HG03139 (cell line): Measurements from ENCODE around the gene SNX19.
"Not testable (repeated sequence)": the region's sequence is repeated elsewhere in the genome, so short reads cannot be mapped to it uniquely, and the experiment has no call there.

Source experiments
- ATAC-seq: cut with Tn5 transposase; IDR thresholded peaks from one replicate; pipeline ENCODE4 v1.9.1; 2021; ENCODE audit not compliant: unreplicated experiment

SNX19 gene

DNA sequence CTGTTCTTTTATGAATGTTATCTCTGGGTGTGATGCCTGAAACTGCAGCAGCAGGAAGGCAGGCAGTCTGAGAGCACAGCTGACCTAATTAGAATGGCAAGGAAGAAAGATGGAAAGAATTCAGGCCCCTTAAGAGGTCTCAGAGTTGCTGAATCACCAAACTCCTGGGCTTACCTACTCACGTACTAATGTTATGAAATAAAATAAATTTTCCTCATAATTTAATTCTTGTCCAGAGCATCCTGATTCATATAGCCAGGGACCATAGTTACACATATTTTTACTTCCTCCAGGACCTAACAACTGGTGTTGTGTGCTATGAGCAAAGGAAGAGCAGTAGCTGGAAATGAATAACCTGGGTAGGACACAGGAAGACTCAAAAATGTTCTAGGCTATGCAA lies 41.9 kb downstream of the SNX19 start:
- no peak for ATAC-seq

- no peak for ATAC-seq
Observed at GRCh38 chr11:130873761-130874160, 42.5 kb downstream of the SNX19 start.

GRCh38 chr11:130872981-130873380 lies 43.3 kb downstream of the SNX19 start:
- no peak for ATAC-seq

DNA sequence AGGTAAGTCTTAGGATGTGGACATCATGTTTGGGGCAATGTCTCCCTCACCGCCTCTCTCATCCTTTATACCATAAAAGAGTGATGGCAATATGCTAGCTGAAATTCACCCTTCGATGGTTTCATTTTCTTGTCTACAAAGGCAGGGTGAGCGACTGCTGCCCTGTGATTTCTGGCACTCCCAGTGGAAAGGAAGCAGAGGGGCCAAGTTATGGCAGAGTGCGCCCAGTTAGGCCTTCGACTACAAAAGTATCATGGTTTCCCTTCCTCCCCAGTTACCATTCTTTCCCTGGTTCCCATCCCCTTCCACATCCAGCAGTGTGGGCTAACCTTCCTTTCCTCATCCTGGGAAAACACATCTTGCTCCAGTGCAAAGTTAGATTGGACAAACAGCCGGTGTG lies 43.8 kb downstream of the SNX19 start:
- ATAC-seq = no peak

DNA sequence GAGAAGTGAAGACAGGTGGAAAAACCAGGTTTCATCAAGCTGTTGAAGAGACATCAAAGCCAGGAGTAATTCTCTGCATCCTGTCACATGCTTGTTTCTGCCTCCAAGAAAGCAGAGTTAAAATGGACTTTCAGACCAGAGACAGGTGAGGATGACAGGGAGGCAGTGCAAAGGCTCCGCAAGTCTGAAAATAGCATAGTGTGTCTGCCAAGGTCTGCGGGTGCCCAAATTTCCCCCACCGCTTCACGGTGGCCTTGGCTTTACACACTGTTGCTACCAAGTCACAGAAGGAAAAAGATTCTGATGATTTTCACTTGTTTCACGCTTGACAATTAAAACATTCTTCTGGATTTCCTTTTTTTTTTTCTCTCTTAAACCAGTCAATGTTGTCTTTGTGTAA lies 44.2 kb downstream of the SNX19 start:
- ATAC-seq = no peak

- no peak for ATAC-seq
Observed at GRCh38 chr11:130871616-130872015, 44.7 kb downstream of the SNX19 start.

GRCh38 chr11:130868721-130869390 lies 47.4 kb downstream of the SNX19 start:
- ATAC-seq = no peak

GRCh38 chr11:130868086-130868710 lies 48.1 kb downstream of the SNX19 start:
- ATAC-seq = no peak

- no peak for ATAC-seq
Observed at GRCh38 chr11:130866831-130867230, 49.4 kb downstream of the SNX19 start.

DNA sequence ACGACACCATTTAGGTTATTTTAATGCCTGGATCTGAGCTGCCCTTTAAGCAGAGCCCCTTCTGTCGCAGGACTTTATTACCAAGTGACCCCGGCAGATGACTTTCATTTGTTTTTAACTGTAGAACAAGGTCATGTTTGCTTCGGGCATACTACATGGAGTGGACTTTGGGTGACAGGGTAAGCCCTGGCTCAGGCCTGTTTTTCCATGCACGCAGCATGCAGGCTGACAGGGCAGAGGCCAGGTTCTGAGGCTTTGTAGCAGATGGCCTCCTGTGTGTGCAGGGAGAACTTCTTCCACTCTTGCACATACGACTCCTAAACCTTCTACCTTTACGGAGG lies 50.5 kb downstream of the SNX19 start:
- ATAC-seq = no peak

- ATAC-seq = no peak
Observed at GRCh38 chr11:130865091-130865773, 51.0 kb downstream of the SNX19 start.

DNA sequence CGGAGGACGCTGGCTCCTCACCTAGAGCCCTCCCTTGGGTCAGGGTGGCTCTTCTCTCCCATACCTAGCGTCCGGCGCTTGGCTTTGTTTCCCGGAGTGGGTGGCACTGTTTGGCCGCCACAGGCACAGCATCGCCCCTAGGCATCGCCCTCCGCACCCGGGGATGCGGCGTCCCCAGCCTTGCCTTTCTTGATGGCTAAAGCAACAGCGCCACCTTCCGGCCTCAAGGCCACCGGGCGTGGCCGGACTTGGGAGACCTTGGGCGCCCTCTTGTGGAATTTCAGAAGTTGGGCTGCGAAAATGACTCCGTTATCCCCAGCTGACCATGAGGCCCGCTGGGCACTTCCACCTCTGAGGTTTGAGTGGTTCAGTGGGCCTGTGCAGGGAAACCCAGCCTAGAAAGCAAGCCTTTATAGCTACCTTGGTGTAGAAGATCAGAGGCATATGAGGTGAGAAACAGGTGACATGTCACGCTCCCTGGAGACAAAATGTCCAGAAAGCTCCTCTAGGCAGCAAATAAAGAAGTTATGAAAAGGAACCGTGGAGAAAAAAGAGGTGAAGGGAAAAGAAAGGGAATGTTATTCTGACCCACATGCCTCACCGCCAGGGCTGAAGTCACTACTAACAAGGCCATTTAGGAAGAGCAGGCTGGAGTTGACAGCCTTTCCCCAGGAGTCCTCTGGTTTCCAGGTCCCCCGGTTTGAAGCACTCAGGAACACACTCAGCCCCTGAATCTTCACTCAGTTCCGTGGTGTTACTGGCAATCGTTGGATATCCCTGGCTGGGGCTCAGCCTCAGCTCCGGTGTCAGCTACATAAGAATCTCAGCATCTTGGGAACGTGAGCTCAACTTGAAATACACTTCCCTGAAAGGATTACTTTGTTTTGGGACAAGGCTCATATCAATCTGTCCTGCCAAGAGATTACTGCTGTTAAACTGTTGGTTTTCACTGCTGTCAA lies 54.1 kb downstream of the SNX19 start:
- peak; percentile 86 for ATAC-seq

DNA sequence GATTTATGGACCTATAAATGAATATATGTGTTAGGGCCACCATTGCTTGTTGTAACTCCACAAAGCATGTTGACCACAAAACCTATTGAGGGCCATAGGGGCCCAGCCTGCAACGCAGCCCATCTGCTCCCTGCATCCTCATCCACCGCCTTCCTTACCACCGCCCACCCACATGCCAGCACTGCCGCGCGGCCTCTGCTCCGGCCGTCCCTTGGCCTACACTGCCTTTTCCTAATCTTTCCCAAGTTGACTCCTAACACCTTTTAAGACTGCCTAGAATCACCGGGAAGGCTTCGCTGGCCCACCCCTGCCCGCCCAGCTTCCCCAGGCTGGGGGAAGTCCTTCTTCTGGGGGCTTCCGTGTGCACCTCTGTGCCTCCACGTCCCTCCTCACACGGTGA lies 55.0 kb downstream of the SNX19 start:
- no peak for ATAC-seq

DNA sequence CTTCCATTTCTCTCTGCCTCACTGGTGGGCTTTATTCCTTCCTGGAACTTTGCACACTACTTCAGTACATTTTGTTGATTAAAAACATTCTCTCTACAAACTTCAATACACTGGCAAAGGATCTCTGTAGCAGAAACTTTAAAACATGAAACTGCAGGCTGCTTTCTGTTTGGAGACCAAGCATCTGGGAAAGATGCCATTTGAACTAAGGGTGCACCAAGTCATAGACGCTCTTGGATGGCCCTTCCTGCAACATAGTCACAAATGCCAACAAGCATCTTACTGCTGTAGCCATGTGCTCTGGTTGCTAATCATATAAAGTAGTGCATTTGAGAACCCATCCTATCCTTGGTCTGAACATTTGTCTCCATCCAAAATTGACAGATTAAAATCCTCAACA lies 56.4 kb downstream of the SNX19 start:
- no peak for ATAC-seq

DNA sequence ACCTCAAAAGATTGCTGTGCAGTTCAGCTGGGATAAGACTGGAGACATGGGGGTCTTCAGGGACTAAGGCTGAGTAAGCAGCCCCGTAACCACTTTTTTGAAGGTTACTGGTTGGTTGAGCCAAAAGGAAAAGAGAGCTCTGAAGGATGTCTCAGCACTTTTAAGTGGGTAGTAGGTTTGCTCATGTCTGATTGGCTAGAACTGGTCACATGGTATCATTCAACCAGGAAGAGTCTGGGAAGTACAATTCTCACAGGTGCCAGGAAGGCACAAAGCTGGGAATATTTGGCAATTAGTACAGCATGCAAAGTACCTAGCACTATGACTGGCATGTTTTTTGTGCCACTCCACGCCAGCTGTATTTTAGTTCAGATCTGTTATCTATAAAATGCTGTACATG lies 58.1 kb downstream of the SNX19 start:
- no peak for ATAC-seq

DNA sequence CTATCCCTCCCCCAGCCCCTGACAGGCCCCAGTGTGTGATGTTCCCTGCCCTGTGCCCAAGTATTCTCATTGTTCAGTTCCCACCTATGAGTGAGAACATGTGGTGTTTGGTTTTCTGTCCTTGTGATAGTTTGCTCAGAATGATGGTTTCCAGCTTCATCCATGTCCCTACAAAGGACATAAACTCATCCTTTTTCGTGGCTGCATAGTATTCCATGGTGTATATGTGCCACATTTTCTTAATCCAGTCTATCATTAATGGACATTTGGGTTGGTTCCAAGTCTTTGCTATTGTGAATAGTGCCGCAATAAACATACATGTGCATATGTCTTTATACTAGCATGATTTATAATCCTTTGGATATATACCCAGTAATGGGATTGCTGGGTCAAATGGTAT lies 60.6 kb downstream of the SNX19 start:
- not testable (repeated sequence) for ATAC-seq

DNA sequence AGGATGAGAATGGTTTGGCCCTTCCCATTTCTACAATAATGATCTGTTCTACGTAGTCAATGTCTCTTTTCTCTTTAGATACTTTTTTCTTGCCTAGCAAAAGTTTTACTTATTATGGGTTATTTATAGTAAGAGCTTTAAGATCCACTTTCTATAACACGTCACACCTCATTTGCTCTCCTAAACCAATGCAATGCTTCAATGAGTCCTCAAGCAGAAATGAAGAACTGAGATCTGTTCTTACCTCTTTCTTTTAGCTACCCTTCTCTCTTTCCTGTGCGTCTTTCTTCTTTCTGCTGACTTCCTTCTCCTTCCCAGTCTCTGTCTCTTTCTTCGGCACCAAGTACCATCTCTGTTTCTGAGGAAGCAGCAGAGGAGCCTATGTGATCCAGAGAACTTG lies 61.8 kb downstream of the SNX19 start:
- ATAC-seq = no peak

DNA sequence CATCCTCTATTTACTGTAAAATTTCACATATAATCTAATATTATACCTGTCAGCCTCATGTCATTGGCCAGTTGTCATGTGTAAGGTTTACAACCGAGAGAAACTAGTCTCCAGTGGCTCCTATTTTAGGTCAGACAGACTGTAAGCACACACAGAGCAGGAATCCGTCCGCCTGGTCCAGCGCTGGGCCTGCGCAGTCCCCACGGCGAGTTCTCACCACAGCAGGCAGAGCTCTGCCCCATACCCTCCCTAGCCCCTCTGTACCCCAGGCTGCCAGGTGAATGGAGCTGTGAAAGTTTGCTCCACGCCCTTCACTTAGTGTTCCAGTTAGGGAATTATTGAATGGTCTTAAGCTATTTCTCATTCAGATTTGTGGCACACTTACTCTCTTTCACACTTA lies 63.7 kb downstream of the SNX19 start:
- no peak for ATAC-seq

GRCh38 chr11:130850185-130850944 lies 65.9 kb downstream of the SNX19 start:
- ATAC-seq = no peak

GRCh38 chr11:130849215-130849568 lies 67.1 kb downstream of the SNX19 start:
- no peak for ATAC-seq
